ENCODE results near the gene TBC1D5. TPM values are rescaled to one million over a fixed set of nuclear protein-coding genes. Genes with fewer than 3 reads are reported as not detected.

The TBC1D5 gene
- total RNA-seq, 1 experiment from 2014 or later = 36.4 TPM

DNA sequence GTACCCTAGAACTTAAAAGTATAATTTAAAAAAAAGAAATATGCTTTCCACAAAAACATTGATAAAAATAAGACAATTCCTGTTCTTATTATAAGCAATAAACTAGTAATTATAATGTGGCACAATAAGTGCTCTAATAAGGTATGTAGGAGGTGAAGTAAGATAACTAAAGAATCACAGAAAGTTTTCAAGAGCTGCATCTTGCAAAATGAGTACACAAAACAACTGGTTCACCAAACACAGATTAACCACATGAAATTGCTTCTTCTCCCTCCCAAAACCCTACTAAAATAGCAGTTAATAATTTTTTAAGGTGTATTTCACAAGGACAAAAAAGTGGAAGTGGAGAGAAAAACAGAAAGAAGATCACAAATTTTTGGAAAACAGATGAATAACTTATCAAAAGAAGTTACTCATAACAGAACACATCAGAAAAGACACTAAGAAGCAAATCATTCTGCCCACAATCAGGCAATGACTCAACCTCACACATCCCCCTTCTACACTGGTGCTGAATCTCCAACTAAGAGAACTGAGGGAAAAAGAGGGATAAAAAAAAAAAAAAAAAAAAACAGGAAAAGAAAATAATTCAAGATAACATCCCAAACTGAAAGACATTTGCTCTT lies 64.2 kb downstream of the TBC1D5 start:
- H3K9me3 Mint-ChIP-seq (ENCODE audit: unreplicated experiment) = no peaks in the 10 kb centered on the region
- H3K4me1 Mint-ChIP-seq (ENCODE audit: low read depth, unreplicated experiment) = no peaks in the 10 kb centered on the region
- Histone ChIP-seq H3K36me3 (ENCODE audit: control insufficient read depth, insufficient read depth, low read length) (no peaks in the 10 kb centered on the region), H3K27me3 (replicated peaks; ENCODE audit: control insufficient read depth, insufficient read depth, low read length) (no peaks in the 10 kb centered on the region), H3K9me3 (no peaks in the 10 kb centered on the region), H3K4me3 (ENCODE audit: low read depth, low read length) (no peak overlapping the region), H3K4me1 (no peaks in the 10 kb centered on the region)
- ChIA-PET CTCF (no interaction called here), POLR2A (no interaction called here)
- H3K4me3 Mint-ChIP-seq (ENCODE audit: unreplicated experiment) = no peak overlapping the region
- no peak overlapping the region for H3K27ac Mint-ChIP-seq (ENCODE audit: unreplicated experiment)
- DNase-seq = no peak
- H3K36me3 Mint-ChIP-seq (ENCODE audit: insufficient read depth, unreplicated experiment) = no peaks in the 10 kb centered on the region
- intact Hi-C loops (cut with micrococcal nuclease; ENCODE audit: unreplicated experiment) = no loop called here
- no peaks in the 10 kb centered on the region for H3K27me3 Mint-ChIP-seq (ENCODE audit: insufficient read depth, unreplicated experiment)
- no TSS peak for BruUV-seq (replicated peaks)
- TF ChIP-seq, protein P1, sequence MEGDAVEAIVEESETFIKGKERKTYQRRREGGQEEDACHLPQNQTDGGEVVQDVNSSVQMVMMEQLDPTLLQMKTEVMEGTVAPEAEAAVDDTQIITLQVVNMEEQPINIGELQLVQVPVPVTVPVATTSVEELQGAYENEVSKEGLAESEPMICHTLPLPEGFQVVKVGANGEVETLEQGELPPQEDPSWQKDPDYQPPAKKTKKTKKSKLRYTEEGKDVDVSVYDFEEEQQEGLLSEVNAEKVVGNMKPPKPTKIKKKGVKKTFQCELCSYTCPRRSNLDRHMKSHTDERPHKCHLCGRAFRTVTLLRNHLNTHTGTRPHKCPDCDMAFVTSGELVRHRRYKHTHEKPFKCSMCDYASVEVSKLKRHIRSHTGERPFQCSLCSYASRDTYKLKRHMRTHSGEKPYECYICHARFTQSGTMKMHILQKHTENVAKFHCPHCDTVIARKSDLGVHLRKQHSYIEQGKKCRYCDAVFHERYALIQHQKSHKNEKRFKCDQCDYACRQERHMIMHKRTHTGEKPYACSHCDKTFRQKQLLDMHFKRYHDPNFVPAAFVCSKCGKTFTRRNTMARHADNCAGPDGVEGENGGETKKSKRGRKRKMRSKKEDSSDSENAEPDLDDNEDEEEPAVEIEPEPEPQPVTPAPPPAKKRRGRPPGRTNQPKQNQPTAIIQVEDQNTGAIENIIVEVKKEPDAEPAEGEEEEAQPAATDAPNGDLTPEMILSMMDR (IDR thresholded peaks at IDR 0.05; ENCODE audit: insufficient read depth in 1 of 2, low read depth in 1 of 2, low read length in 1 of 2, severe bottlenecking in 1 of 2, unreplicated experiment in 1 of 2) = no peak

DNA sequence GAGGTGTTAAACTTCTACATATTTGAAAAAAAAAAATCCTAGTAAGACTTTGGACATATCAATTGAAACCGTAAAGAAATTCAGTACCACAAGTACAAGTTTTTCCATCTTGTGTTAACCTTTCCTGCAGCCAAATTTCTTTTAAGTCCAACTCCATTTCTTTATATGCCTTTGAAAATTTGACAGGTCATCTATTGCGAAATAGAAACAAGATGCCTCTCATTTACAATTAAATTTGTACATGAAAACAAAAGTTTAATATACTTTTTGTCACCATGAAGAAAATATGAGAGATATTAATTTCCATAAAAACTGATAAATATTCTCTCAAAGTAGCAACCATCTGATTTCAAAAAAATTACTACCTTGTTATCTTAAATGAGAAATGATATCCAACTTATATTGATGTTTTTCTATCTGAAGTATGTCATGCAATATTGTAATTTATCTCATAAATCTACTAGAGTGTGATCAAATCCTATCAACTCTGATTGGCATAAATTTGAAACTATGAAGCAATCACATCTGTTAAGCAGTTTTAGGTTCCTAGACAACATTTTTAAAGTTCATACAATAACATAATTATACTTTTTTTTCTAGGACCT lies 68.2 kb downstream of the TBC1D5 start:
- intact Hi-C loops (cut with micrococcal nuclease; ENCODE audit: unreplicated experiment) = no loop called here
- ChIA-PET CTCF (no interaction called here), POLR2A (no interaction called here)
- Histone ChIP-seq H3K4me3 (ENCODE audit: low read depth, low read length) (no peak overlapping the region), H3K9me3 (no peaks in the 10 kb centered on the region), H3K4me1 (no peaks in the 10 kb centered on the region), H3K36me3 (ENCODE audit: control insufficient read depth, insufficient read depth, low read length) (no peaks in the 10 kb centered on the region), H3K27me3 (replicated peaks; ENCODE audit: control insufficient read depth, insufficient read depth, low read length) (no peaks in the 10 kb centered on the region)
- DNase-seq = no peak
- Mint-ChIP-seq H3K27ac (ENCODE audit: unreplicated experiment) (no peak overlapping the region), H3K27me3 (ENCODE audit: insufficient read depth, unreplicated experiment) (no peaks in the 10 kb centered on the region), H3K9me3 (ENCODE audit: unreplicated experiment) (no peaks in the 10 kb centered on the region), H3K36me3 (ENCODE audit: insufficient read depth, unreplicated experiment) (no peaks in the 10 kb centered on the region), H3K4me3 (ENCODE audit: unreplicated experiment) (no peak overlapping the region), H3K4me1 (ENCODE audit: low read depth, unreplicated experiment) (no peaks in the 10 kb centered on the region)
- no TSS peak for BruUV-seq (replicated peaks)
- TF ChIP-seq, protein P1 (IDR thresholded peaks at IDR 0.05; ENCODE audit: insufficient read depth in 1 of 2, low read depth in 1 of 2, low read length in 1 of 2, severe bottlenecking in 1 of 2, unreplicated experiment in 1 of 2) = no peak

DNA sequence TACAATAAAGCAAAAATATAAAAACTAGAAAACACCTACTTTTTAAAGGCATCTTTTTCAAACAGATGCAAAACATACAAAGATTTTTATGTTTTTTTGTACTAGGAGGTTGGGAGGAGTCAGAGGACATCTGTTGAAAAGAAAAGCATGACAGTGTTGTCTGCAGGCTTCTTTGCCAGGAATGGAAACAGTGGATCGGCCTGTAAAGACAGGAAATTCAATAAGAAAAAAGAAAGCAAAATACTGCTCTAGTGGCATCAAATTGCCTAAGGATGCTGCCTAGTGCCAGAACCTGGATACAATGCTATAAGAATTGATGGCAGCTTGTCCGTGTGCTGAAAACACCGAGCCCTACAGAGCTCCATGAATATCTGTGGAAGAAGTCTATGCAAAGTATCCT lies 69.9 kb downstream of the TBC1D5 start:
- no peaks in the 10 kb centered on the region for H3K9me3 Mint-ChIP-seq (ENCODE audit: unreplicated experiment)
- H3K4me3 Mint-ChIP-seq (ENCODE audit: unreplicated experiment) = no peak overlapping the region
- H3K27me3 Mint-ChIP-seq (ENCODE audit: insufficient read depth, unreplicated experiment) = no peaks in the 10 kb centered on the region
- no peak overlapping the region for H3K27ac Mint-ChIP-seq (ENCODE audit: unreplicated experiment)
- H3K4me1 Mint-ChIP-seq (ENCODE audit: low read depth, unreplicated experiment) = no peaks in the 10 kb centered on the region
- Histone ChIP-seq H3K4me1 (no peaks in the 10 kb centered on the region), H3K4me3 (ENCODE audit: low read depth, low read length) (no peak overlapping the region), H3K27me3 (replicated peaks; ENCODE audit: control insufficient read depth, insufficient read depth, low read length) (no peaks in the 10 kb centered on the region), H3K36me3 (ENCODE audit: control insufficient read depth, insufficient read depth, low read length) (no peaks in the 10 kb centered on the region), H3K9me3 (no peaks in the 10 kb centered on the region)
- intact Hi-C loops (cut with micrococcal nuclease; ENCODE audit: unreplicated experiment) = no loop called here
- H3K36me3 Mint-ChIP-seq (ENCODE audit: insufficient read depth, unreplicated experiment) = no peaks in the 10 kb centered on the region
- TF ChIP-seq, protein P1 (IDR thresholded peaks at IDR 0.05; ENCODE audit: insufficient read depth in 1 of 2, low read depth in 1 of 2, low read length in 1 of 2, severe bottlenecking in 1 of 2, unreplicated experiment in 1 of 2) = no peak
- BruUV-seq (replicated peaks) = no TSS peak
- POLR2A ChIA-PET = no interaction called here
- DNase-seq = no peak
- CTCF ChIA-PET = no interaction called here
